DND-41 (cell line): ENCODE measurements around the gene GALR3.

Experiments
- ATAC-seq: fragments of 200-7000 bp; cut with Tn5 transposase; 3 replicates; pipeline ENCODE4 v1.9.1; 2021; ENCODE audit warnings: low read depth; ENCODE audit not compliant: insufficient read depth
- DNase-seq: peaks from one replicate; pipeline ENCODE4 v3.0.0-alpha.2; 2020
- H2AFZ ChIP-seq: 2 replicates; pipeline ENCODE4 v1.6.0; 2012; ENCODE audit warnings: low read depth, low read length
- H3K27ac ChIP-seq: 2 replicates; pipeline ENCODE4 v1.5.1; 2012; ENCODE audit warnings: low read length, inconsistent platforms
- H3K27me3 ChIP-seq: fragments of 200-600 bp; sonication (generic); 2 replicates; pipeline ENCODE4 v1.6.0; 2012; ENCODE audit warnings: low read length, mild to moderate bottlenecking, inconsistent platforms; ENCODE audit not compliant: insufficient read depth, poor library complexity
- H3K36me3 ChIP-seq: 2 replicates; pipeline ENCODE4 v1.5.1; 2012; ENCODE audit warnings: low read length, inconsistent platforms; ENCODE audit not compliant: insufficient read depth
- H3K4me1 ChIP-seq: 2 replicates; pipeline ENCODE4 v1.5.1; 2012; ENCODE audit warnings: mild to moderate bottlenecking, low read length; ENCODE audit not compliant: insufficient read depth
- H3K4me2 ChIP-seq: 2 replicates; pipeline ENCODE4 v1.6.0; 2012; ENCODE audit warnings: mild to moderate bottlenecking, moderate library complexity, low read length, inconsistent platforms; ENCODE audit not compliant: insufficient read depth
- H3K4me3 ChIP-seq, 2 experiments: fragments of 200-600 bp in 1 of 2; shearing (Covaris generic) in 1 of 2; 2 replicates each; pipeline ENCODE4 v1.5.1; 2012 to 2016; ENCODE audit warnings: inconsistent platforms in 2 of 2, low read length in 2 of 2, mild to moderate bottlenecking in 2 of 2, low read depth in 1 of 2, moderate library complexity in 1 of 2
- H3K79me2 ChIP-seq: 2 replicates; pipeline ENCODE4 v1.6.0; 2012; ENCODE audit warnings: low read length, inconsistent platforms; ENCODE audit not compliant: insufficient read depth
- H3K9ac ChIP-seq: 2 replicates; pipeline ENCODE4 v1.6.0; 2012; ENCODE audit warnings: low read depth, mild to moderate bottlenecking, inconsistent platforms, low read length, moderate library complexity
- H3K9me3 ChIP-seq: 2 replicates; pipeline ENCODE4 v1.5.1; 2012; ENCODE audit warnings: low read length, moderate library complexity, mild to moderate bottlenecking, inconsistent platforms; ENCODE audit not compliant: insufficient read depth, severe bottlenecking
- H4K20me1 ChIP-seq: 2 replicates; pipeline ENCODE4 v1.6.0; 2012; ENCODE audit warnings: low read length; ENCODE audit not compliant: insufficient read depth
- CTCF ChIP-seq: IDR thresholded peaks from 2 replicates; pipeline ENCODE4 v1.5.1; 2012; ENCODE audit warnings: borderline replicate concordance, low read length, moderate library complexity, mild to moderate bottlenecking; ENCODE audit not compliant: poor library complexity, severe bottlenecking; ENCODE audit errors: extremely low read depth
- EZH2 ChIP-seq: IDR thresholded peaks from 3 replicates; pipeline ENCODE4 v1.6.1; 2012; ENCODE audit warnings: borderline replicate concordance, low read depth, mild to moderate bottlenecking, moderate library complexity, low read length, inconsistent platforms; ENCODE audit not compliant: severe bottlenecking

The GALR3 gene

GRCh38 chr22:37823134-37823985 is at the start of gene GALR3:
TSS of gene GALR3 (plus strand) at chr22:37823382. CDS start at chr22:37823407, 25 bp downstream.
- ATAC-seq (no peak), DNase-seq (no peak)
- no peak for TF ChIP-seq CTCF
- TF ChIP-seq EZH2: no peak
- Histone ChIP-seq H3K27me3 (no peaks in the 10 kb centered on the region), H3K4me2 (no peak within 1 kb of the TSS), H3K4me1 (no peaks in the 10 kb centered on the region), H2AFZ (no peak within 1 kb of the TSS), H3K4me3 (no peak within 1 kb of the TSS), H3K36me3 (no peaks in the 10 kb centered on the region), H3K9me3 (no peaks in the 10 kb centered on the region), H3K9ac (no peak within 1 kb of the TSS), H3K27ac (no peak within 1 kb of the TSS), H4K20me1 (no peaks in the 10 kb centered on the region), H3K79me2 (no peaks in the 10 kb centered on the region)

GRCh38 chr22:37774728-37775127 is 48.5 kb upstream of the GALR3 start:
- 0 out of 2 replicates have a peak, but pooled peaks cover 6% of the 10 kb centered on the region for H4K20me1 ChIP-seq
- no peak overlapping the region for H3K27ac ChIP-seq
- no peak overlapping the region for H3K4me3 ChIP-seq
- no peaks in the 10 kb centered on the region for H3K9me3 ChIP-seq
- ATAC-seq: no peak
- no peak for DNase-seq
- H3K9ac ChIP-seq: no peak overlapping the region
- no peaks in the 10 kb centered on the region for H3K4me1 ChIP-seq
- no peaks in the 10 kb centered on the region for H3K79me2 ChIP-seq
- TF ChIP-seq CTCF (no peak), EZH2 (no peak)
- H2AFZ ChIP-seq: no peak overlapping the region
- no peak overlapping the region for H3K4me2 ChIP-seq
- no peaks in the 10 kb centered on the region for H3K27me3 ChIP-seq
- peaks cover 44% of the 10 kb centered on the region for H3K36me3 ChIP-seq

GRCh38 chr22:37775785-37776638 is 47.2 kb upstream of the GALR3 start:
- Histone ChIP-seq H3K4me3 (no peak overlapping the region), H2AFZ (no peak overlapping the region), H3K36me3 (peaks cover 41% of the 10 kb centered on the region), H3K9me3 (no peaks in the 10 kb centered on the region), H4K20me1 (0 out of 2 replicates have a peak, but pooled peaks cover 6% of the 10 kb centered on the region), H3K27me3 (no peaks in the 10 kb centered on the region), H3K9ac (no peak overlapping the region), H3K27ac (no peak overlapping the region), H3K4me2 (no peak overlapping the region), H3K79me2 (no peaks in the 10 kb centered on the region), H3K4me1 (no peaks in the 10 kb centered on the region)
- ATAC-seq (peak; percentile 16; the same call in 1 of the 3 replicates), DNase-seq (no peak)
- TF ChIP-seq CTCF (no peak), EZH2 (no peak)
